ENCODE measurements around the gene MYO1F.

The MYO1F gene

GRCh38 chr19:8505680-8506401 lies 71.4 kb downstream of the MYO1F start:
- Histone ChIP-seq H3K4me1 (ENCODE audit: control insufficient read depth, insufficient read depth, low read length) (peaks cover 14% of the 10 kb centered on the region), H3K27ac (ENCODE audit: low read length) (no peak overlapping the region)

DNA sequence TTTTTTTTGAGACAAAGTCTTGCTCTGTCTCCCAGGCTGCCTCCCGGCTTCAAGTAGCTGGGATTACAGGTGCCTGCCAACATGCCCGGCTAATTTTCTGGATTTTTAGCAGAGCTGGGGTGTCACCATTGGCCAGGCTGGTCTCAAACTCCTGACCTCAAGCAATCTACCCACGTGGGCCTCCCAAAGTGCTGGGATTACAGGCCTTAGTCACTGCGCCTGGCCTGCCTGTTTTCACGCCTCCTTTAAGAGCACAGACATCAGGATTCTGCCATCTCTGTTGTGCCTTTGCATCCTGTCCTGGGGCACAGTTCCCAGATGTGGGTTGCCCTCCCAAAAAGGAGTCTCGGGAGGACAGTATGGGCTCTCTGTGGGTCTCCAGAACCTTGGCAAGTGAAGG lies 72.3 kb downstream of the MYO1F start:
- Histone ChIP-seq H3K4me3 (ENCODE audit: low read length in 2 of 2) (no peak overlapping the region), H3K36me3 (ENCODE audit: control insufficient read depth in 2 of 2, insufficient read depth in 2 of 2, low read length in 2 of 2) (no peaks in the 10 kb centered on the region), H3K27me3 (ENCODE audit: control insufficient read depth in 1 of 2, insufficient read depth in 2 of 2, low read length in 2 of 2) (no peaks in the 10 kb centered on the region), H3K4me1 (ENCODE audit: control insufficient read depth, insufficient read depth, low read length) (peaks cover 14% of the 10 kb centered on the region), H3K9me3 (ENCODE audit: control insufficient read depth in 2 of 2, low read length in 2 of 2) (no peaks in the 10 kb centered on the region), H3K27ac (ENCODE audit: low read length) (no peak overlapping the region), H3K9ac (ENCODE audit: low read length in 2 of 2) (no peak overlapping the region)

More at GRCh38 chr19:8505680-8506401, 71.4 kb downstream of the MYO1F start:
- H3K36me3 ChIP-seq (ENCODE audit: control insufficient read depth in 2 of 2, insufficient read depth in 2 of 2, low read length in 2 of 2), result no peaks in the 10 kb centered on the region
- H3K9me3 ChIP-seq (ENCODE audit: control insufficient read depth in 2 of 2, low read length in 2 of 2), result no peaks in the 10 kb centered on the region
- no peaks in the 10 kb centered on the region for H3K27me3 ChIP-seq (ENCODE audit: control insufficient read depth in 1 of 2, insufficient read depth in 2 of 2, low read length in 2 of 2)
- peak overlapping the region in 1 of 2 donors; percentile 53 for H3K9ac ChIP-seq (ENCODE audit: low read length in 2 of 2)
- peak overlapping the region; percentile 60 to 77 for H3K4me3 ChIP-seq (ENCODE audit: low read length in 2 of 2)

- H3K27ac ChIP-seq (ENCODE audit: low read length), result no peak overlapping the region
- H3K4me1 ChIP-seq (ENCODE audit: control insufficient read depth, insufficient read depth, low read length), result peaks cover 14% of the 10 kb centered on the region
- no peaks in the 10 kb centered on the region for H3K9me3 ChIP-seq (ENCODE audit: control insufficient read depth in 2 of 2, low read length in 2 of 2)
- H3K36me3 ChIP-seq (ENCODE audit: control insufficient read depth in 2 of 2, insufficient read depth in 2 of 2, low read length in 2 of 2), result no peaks in the 10 kb centered on the region
- no peaks in the 10 kb centered on the region for H3K27me3 ChIP-seq (ENCODE audit: control insufficient read depth in 1 of 2, insufficient read depth in 2 of 2, low read length in 2 of 2)
- no peak overlapping the region for H3K9ac ChIP-seq (ENCODE audit: low read length in 2 of 2)
- H3K4me3 ChIP-seq (ENCODE audit: low read length in 2 of 2), result no peak overlapping the region
Measured at GRCh38 chr19:8504171-8504570, 73.1 kb downstream of the MYO1F start.

DNA sequence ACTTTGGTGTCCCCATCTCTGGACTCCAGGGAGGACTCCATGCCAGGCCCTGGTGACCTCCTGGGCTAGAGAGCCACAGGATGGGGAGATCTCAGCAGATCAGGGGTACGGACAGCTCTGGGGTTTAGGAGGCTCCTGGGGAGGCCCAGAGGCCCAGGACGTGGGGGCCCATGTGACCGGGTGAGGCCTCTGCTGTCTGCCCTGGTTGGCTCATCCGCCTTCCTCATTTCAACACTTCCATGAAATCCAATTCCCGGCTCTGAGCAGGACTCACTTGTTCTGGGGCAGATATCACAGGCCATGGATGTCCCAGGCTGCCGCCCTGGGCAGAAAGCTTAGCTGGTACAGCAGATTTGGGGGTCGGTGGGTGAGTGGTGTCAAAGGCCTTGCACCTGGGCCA lies 73.7 kb downstream of the MYO1F start:
- no peak overlapping the region for H3K27ac ChIP-seq (ENCODE audit: low read length)

GRCh38 chr19:8501981-8502380 lies 75.3 kb downstream of the MYO1F start:
- peaks cover 14% of the 10 kb centered on the region for H3K4me1 ChIP-seq (ENCODE audit: control insufficient read depth, insufficient read depth, low read length)
- no peaks in the 10 kb centered on the region for H3K9me3 ChIP-seq (ENCODE audit: control insufficient read depth in 2 of 2, low read length in 2 of 2)
- H3K9ac ChIP-seq (ENCODE audit: low read length in 2 of 2), result no peak overlapping the region
- H3K36me3 ChIP-seq (ENCODE audit: control insufficient read depth in 2 of 2, insufficient read depth in 2 of 2, low read length in 2 of 2), result no peaks in the 10 kb centered on the region
- H3K27me3 ChIP-seq (ENCODE audit: control insufficient read depth in 1 of 2, insufficient read depth in 2 of 2, low read length in 2 of 2), result no peaks in the 10 kb centered on the region
- no peak overlapping the region for H3K27ac ChIP-seq (ENCODE audit: low read length)
- H3K4me3 ChIP-seq (ENCODE audit: low read length in 2 of 2), result no peak overlapping the region

More for the DNA sequence above, 73.7 kb downstream of the MYO1F start:
- Histone ChIP-seq H3K36me3 (ENCODE audit: control insufficient read depth in 2 of 2, insufficient read depth in 2 of 2, low read length in 2 of 2) (no peaks in the 10 kb centered on the region), H3K9ac (ENCODE audit: low read length in 2 of 2) (no peak overlapping the region), H3K9me3 (ENCODE audit: control insufficient read depth in 2 of 2, low read length in 2 of 2) (no peaks in the 10 kb centered on the region), H3K4me1 (ENCODE audit: control insufficient read depth, insufficient read depth, low read length) (peaks cover 14% of the 10 kb centered on the region), H3K4me3 (ENCODE audit: low read length in 2 of 2) (no peak overlapping the region), H3K27me3 (ENCODE audit: control insufficient read depth in 1 of 2, insufficient read depth in 2 of 2, low read length in 2 of 2) (no peaks in the 10 kb centered on the region)

GRCh38 chr19:8501516-8501915 lies 75.7 kb downstream of the MYO1F start:
- Histone ChIP-seq H3K27me3 (ENCODE audit: control insufficient read depth in 1 of 2, insufficient read depth in 2 of 2, low read length in 2 of 2) (no peaks in the 10 kb centered on the region), H3K4me3 (ENCODE audit: low read length in 2 of 2) (no peak overlapping the region), H3K4me1 (ENCODE audit: control insufficient read depth, insufficient read depth, low read length) (peaks cover 12% of the 10 kb centered on the region), H3K27ac (ENCODE audit: low read length) (no peak overlapping the region), H3K9ac (ENCODE audit: low read length in 2 of 2) (no peak overlapping the region), H3K9me3 (ENCODE audit: control insufficient read depth in 2 of 2, low read length in 2 of 2) (no peaks in the 10 kb centered on the region), H3K36me3 (ENCODE audit: control insufficient read depth in 2 of 2, insufficient read depth in 2 of 2, low read length in 2 of 2) (no peaks in the 10 kb centered on the region)

DNA sequence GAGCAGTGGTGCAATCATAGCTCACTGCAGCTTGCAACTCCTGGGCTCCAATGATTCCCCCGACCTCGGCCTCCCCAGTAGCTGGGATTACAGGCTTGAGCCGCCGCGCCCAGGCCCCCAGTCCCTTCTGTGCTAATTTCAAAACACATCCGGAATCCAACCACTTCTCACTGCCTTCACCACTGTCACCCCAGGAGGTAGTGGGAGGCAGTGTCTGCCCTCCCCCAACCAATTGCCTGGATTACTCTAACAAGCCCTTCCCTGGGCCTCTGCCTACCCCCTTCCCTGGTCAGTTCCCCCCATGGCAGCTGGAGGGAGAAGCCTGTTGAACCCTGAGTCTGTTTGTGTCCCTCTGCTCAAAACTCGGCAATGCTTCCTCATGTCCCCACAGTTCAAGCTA lies 77.1 kb downstream of the MYO1F start:
- no peaks in the 10 kb centered on the region for H3K27me3 ChIP-seq (ENCODE audit: control insufficient read depth in 1 of 2, insufficient read depth in 2 of 2, low read length in 2 of 2)
- no peaks in the 10 kb centered on the region for H3K36me3 ChIP-seq (ENCODE audit: control insufficient read depth in 2 of 2, insufficient read depth in 2 of 2, low read length in 2 of 2)
- no peak overlapping the region for H3K9ac ChIP-seq (ENCODE audit: low read length in 2 of 2)
- no peak overlapping the region for H3K27ac ChIP-seq (ENCODE audit: low read length)
- H3K4me3 ChIP-seq (ENCODE audit: low read length in 2 of 2), result no peak overlapping the region
- H3K9me3 ChIP-seq (ENCODE audit: control insufficient read depth in 2 of 2, low read length in 2 of 2), result no peaks in the 10 kb centered on the region
- no peaks in the 10 kb centered on the region for H3K4me1 ChIP-seq (ENCODE audit: control insufficient read depth, insufficient read depth, low read length)

DNA sequence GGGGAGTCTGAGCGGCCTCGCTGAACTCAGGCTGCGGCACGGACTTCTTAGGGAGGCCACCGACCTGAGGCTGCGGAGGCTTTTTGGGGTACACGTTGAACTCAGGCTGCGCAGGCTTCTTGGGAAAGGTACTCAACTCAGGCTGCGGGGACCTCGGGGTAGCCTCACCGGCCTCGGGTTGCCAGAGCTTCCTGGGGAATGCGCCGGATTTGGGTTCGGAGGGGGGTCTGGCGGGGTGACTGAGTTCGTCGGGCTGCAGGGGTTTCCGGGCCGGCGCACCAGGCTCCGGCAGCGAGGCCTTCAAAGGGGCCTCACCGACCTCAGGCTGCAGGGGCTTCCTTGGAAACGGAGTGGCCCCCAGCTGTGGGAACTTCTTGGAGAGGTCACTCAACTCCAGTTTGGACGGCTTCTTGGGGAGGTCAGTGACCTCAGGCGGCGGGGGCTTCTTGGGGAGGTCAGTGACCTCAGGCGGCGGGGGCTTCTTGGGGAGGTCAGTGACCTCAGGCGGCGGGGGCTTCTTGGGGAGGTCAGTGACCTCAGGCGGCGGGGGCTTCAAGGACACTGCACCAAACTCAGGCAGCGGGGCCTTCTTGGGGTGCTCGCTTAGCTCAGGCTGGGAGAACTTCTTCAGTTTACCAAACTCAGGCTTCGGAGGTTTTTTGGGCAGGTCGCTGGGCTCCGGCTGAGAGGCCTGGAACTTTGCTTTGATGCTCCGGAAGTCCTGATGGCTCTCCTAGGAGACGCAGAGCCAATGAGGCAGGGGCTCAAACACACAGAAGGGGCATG lies 78.0 kb downstream of the MYO1F start:
- no peak overlapping the region for H3K27ac ChIP-seq (ENCODE audit: low read length)
- no peaks in the 10 kb centered on the region for H3K27me3 ChIP-seq (ENCODE audit: control insufficient read depth in 1 of 2, insufficient read depth in 2 of 2, low read length in 2 of 2)
- no peaks in the 10 kb centered on the region for H3K9me3 ChIP-seq (ENCODE audit: control insufficient read depth in 2 of 2, low read length in 2 of 2)
- no peaks in the 10 kb centered on the region for H3K36me3 ChIP-seq (ENCODE audit: control insufficient read depth in 2 of 2, insufficient read depth in 2 of 2, low read length in 2 of 2)
- H3K9ac ChIP-seq (ENCODE audit: low read length in 2 of 2), result no peak overlapping the region
- H3K4me1 ChIP-seq (ENCODE audit: control insufficient read depth, insufficient read depth, low read length), result no peaks in the 10 kb centered on the region
- no peak overlapping the region for H3K4me3 ChIP-seq (ENCODE audit: low read length in 2 of 2)

- no peaks in the 10 kb centered on the region for H3K9me3 ChIP-seq (ENCODE audit: control insufficient read depth in 2 of 2, low read length in 2 of 2)
- H3K4me1 ChIP-seq (ENCODE audit: control insufficient read depth, insufficient read depth, low read length), result no peaks in the 10 kb centered on the region
- no peaks in the 10 kb centered on the region for H3K36me3 ChIP-seq (ENCODE audit: control insufficient read depth in 2 of 2, insufficient read depth in 2 of 2, low read length in 2 of 2)
- no peak overlapping the region for H3K4me3 ChIP-seq (ENCODE audit: low read length in 2 of 2)
- no peak overlapping the region for H3K27ac ChIP-seq (ENCODE audit: low read length)
- H3K9ac ChIP-seq (ENCODE audit: low read length in 2 of 2), result no peak overlapping the region
- no peaks in the 10 kb centered on the region for H3K27me3 ChIP-seq (ENCODE audit: control insufficient read depth in 1 of 2, insufficient read depth in 2 of 2, low read length in 2 of 2)
Measured at GRCh38 chr19:8498295-8498694, 78.9 kb downstream of the MYO1F start.

GRCh38 chr19:8494158-8494557 lies 83.1 kb downstream of the MYO1F start:
- peaks cover under 1 to 3% of the 10 kb centered on the region in 2 donors for H3K36me3 ChIP-seq (ENCODE audit: control insufficient read depth in 2 of 2, insufficient read depth in 2 of 2, low read length in 2 of 2)
- H3K9ac ChIP-seq (ENCODE audit: low read length in 2 of 2), result no peak overlapping the region
- no peaks in the 10 kb centered on the region for H3K4me1 ChIP-seq (ENCODE audit: control insufficient read depth, insufficient read depth, low read length)
- H3K9me3 ChIP-seq (ENCODE audit: control insufficient read depth in 2 of 2, low read length in 2 of 2), result no peaks in the 10 kb centered on the region
- H3K27me3 ChIP-seq (ENCODE audit: control insufficient read depth in 1 of 2, insufficient read depth in 2 of 2, low read length in 2 of 2), result no peaks in the 10 kb centered on the region
- no peak overlapping the region for H3K27ac ChIP-seq (ENCODE audit: low read length)
- H3K4me3 ChIP-seq (ENCODE audit: low read length in 2 of 2), result no peak overlapping the region

GRCh38 chr19:8491574-8491973 lies 85.7 kb downstream of the MYO1F start:
- H3K4me1 ChIP-seq (ENCODE audit: control insufficient read depth, insufficient read depth, low read length), result peaks cover 5% of the 10 kb centered on the region
- H3K9me3 ChIP-seq (ENCODE audit: control insufficient read depth in 2 of 2, low read length in 2 of 2), result no peaks in the 10 kb centered on the region
- no peak overlapping the region for H3K27ac ChIP-seq (ENCODE audit: low read length)
- no peaks in the 10 kb centered on the region for H3K27me3 ChIP-seq (ENCODE audit: control insufficient read depth in 1 of 2, insufficient read depth in 2 of 2, low read length in 2 of 2)
- H3K36me3 ChIP-seq (ENCODE audit: control insufficient read depth in 2 of 2, insufficient read depth in 2 of 2, low read length in 2 of 2), result peaks cover 22 to 23% of the 10 kb centered on the region in 2 donors
- H3K4me3 ChIP-seq (ENCODE audit: low read length in 2 of 2), result no peak overlapping the region
- no peak overlapping the region for H3K9ac ChIP-seq (ENCODE audit: low read length in 2 of 2)
